Stimulated activated CD4-positive, alpha-beta T cell treated with anti-CD3 and anti-CD28 coated beads, Interleukin-1b, Interleukin-23, amount 100 ng/mL, for 1 hour (primary cell): Measurements from ENCODE around the gene CFAP46.

Source experiments
- DNase-seq, 2 donors: peaks; one replicate each; pipeline ENCODE4 v3.0.0-alpha.2; 2020; ENCODE audit warnings: low read depth in 2 of 2

The CFAP46 gene

DNA sequence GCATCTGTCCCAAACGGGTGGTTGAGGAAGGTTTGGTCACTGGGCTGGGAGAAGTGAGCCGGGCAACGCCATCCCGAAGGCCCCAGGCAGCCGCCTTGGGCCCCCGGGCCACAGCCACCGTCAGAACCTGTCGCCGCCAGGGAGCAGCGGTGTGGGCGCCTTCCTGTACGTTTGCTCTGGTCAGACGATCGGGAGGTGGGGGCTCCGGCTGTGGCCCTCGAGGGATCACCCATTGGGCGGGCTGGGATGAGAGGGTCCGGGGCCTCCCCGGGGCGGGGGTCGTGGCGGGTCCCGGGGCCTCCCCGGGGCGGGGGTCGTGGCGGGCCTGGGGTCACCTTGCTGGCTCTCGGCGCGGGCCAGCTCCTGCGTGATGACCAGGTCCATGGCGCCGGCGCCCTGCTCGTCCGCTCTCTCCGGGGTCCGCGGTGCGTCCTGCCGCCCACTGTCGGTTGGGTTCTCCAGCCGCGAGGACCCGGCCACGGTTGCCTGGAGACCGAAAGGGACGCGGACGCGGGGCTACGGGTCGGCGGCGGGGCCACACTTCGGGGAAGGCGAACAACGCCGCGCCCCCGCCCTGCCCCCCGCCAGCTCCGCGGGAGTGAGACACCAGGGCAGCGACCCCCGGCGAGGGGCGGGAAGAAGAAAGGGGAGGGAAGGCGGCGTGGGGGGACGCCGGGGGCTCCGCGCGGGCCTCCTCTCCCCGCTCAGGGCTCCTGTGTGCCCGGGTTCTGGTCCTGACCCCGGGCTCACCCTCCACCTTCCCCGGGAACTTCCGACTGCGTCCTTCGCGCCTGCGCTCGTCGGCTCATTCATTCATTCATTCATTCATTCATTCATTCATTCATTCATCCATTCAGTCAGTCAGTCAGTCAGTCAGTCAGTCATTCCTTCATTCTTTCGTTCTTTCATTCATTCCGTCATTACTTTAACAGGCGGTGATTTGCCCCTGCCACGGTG lies at the start of gene CFAP46:
TSS of gene CFAP46 (minus strand) at position 470 of the 957 bp plus-strand sequence. CDS start at position 384, 86 bp downstream.
- DNase-seq = no peak

DNA sequence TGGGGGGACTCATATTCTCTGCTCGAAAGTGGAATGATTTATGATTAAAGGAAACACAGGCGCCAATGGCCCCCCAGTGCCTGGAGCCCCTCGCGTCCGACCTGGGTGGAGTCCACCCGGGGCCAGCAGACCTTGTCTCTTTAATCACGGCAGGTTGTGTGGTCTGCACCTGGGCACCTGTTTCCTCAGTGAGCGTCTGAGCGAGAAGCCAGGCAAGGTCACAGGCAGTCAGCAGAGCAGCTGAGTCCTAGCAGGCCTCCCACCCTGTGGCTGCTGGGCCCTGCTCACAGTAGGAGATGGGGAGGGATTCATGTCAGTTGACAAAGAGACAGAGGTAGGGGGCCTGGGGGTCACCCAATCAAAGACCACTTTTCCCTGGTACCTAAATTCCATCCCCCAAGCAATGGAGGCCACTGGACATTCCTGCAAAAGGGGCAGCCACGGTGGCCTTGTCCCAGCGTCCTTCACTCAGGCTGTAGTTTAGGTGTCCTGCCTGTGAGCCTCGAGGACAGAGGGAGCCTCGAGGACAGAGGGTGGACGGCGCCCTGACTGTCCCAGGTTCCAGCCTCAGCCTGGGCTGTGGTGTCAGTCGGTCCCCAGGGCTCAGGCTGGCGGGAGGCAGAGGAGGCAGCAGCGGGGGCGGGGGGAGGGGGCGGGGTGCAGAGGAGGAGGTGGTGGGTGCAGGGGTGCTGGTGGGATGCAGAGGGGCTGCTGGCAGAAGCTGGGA lies 49.5 kb upstream of the CFAP46 start:
- DNase-seq = no peak

DNA sequence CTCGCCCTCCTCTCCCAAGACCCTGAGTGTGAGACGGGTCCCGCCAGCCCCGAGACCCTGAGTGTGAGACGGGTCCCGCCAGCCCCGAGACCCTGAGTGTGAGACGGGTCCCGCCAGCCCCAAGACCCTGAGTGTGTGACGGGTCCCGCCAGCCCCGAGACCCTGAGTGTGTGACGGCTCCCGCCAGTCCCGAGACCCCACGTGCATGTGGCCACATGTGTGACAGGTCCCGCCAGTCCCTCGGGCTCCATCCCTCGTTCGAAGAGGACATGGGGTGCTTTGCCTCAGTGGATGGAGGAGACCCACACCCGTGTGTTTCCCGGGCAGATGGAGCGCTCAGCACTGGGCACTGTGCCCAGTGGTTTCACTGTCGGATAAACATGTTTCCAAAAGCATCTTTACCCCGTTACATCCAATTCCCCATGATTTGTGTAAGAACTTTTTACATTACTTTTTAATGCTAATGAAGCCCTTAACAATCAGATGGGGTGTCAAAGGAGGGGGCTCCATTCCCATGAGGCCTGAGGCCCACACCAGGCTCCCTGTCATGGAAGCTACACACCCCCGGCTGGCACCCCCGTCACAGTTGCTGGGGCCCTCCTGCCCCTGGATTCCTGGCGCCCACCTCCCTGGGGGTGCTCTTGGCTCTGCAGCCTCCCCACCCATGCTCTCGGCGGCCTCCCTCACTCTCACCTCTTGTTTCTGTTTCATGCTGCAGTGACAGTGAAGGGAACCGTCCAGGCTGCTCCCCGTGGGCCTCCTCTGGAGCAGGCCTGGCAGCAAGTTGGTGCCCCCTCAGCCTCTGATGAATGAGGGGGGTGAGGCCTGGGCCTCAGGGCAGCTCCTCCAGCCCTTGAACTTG lies 48.5 kb upstream of the CFAP46 start:
- DNase-seq = no peak

GRCh38 chr10:132989476-132990415 lies 47.4 kb upstream of the CFAP46 start:
- no peak for DNase-seq

- DNase-seq = no peak
These were observed 46.6 kb upstream of the CFAP46 start for GRCh38 chr10:132988988-132989387.

DNA sequence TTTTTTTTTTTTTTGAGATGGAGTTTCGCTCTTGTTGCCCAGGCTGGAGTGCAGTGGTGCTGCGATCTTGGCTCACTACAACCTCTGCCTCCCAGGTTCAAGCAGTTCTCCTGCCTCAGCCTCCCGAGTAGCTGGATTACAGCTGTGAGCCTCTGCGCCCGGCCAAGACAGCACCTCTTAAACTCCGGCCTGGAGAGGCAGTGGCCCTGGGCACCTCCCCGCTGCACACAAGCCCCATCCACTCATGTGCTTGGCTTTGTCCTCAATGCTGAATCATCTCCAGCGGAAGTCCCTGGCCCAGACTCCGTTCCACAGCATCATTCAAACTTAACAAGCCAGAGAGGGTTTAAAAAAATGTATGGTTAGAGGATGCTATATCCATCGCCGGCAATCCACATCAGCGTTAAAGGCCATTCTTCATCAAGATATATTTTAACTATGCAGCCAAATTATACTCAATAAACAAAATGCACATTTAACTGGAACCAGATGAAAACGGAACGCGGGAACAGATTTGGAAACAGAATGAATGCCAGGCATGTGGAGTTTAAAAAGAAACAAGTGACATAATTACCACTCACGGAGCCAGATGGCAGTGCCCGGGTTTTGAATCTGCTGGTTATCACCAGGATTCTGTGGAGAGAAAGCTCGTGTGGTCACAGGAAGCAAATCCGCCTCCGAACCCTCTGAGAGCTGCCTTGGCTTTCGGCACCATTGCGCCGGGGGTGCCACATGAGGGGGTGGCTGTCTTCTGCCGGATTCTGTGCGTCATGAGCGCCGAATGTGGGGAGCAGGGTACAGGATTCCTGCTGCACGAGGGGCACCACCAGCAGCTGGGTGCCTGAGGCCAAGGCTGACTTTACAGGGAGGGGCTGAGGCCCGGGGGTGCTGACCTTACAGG lies 45.6 kb upstream of the CFAP46 start:
- DNase-seq = no peak

DNA sequence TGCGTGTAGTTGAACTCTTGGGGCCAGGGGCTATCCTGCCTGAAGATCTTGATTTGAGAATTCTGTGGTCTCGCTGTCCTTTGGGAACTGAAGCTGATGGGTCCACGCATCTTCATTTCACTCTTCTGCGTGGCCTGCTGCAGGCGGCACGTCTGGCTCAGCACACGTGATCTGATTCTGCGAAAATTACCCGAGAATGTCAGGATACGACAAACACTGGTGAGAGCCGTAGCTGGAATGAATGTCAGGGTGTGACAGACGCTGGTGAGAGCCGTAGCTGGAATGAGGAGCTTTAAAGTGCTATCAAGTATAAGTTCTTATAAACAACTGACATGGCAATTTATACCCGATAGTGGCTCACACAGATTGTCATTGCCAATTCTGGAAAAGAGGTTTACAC lies 44.6 kb upstream of the CFAP46 start:
- DNase-seq = no peak

- no peak for DNase-seq
These were observed 44.2 kb upstream of the CFAP46 start for GRCh38 chr10:132986576-132986975.

DNA sequence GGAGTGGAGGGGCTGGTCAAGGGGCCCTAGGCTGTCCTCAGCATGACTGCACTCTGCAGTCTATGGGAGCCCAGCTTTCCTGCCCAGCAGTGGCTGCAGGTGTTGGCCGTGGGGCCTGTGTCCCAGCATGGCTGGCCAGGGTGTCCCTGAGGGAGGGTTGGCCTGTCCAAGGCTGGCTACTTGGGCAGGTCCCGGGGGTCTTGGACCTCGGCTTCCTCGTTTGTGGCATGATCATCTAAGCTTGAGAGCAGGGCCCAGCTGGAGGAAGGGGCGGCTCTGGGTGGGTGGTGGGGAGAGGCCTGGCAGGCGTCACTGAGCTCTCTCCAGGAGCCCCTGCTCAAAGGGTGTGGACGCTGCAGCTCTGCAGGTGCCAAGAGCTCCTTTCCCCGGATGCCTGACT lies 43.7 kb upstream of the CFAP46 start:
- DNase-seq = no peak

DNA sequence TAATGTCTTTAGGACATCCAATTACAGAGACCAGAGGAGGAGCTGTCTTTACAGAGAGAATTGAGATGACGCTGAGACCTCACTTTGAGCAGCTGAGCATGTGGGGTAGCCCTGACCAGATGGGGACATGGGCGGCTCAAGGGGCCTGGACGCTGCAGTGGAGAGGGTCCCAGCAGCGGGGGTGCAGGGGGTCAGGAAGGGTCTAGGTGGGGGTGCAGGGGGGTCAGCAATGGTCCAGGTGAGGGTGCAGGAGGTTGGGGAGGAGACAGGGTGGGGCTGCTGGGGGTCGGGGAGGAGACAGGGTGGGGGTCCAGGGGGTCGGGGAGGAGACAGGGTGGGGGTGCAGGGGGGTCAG lies 43.2 kb upstream of the CFAP46 start:
- no peak for DNase-seq

- DNase-seq = no peak
These were observed 42.6 kb upstream of the CFAP46 start for GRCh38 chr10:132984801-132985545.

GRCh38 chr10:132984008-132984295 lies 41.6 kb upstream of the CFAP46 start:
- no peak for DNase-seq

DNA sequence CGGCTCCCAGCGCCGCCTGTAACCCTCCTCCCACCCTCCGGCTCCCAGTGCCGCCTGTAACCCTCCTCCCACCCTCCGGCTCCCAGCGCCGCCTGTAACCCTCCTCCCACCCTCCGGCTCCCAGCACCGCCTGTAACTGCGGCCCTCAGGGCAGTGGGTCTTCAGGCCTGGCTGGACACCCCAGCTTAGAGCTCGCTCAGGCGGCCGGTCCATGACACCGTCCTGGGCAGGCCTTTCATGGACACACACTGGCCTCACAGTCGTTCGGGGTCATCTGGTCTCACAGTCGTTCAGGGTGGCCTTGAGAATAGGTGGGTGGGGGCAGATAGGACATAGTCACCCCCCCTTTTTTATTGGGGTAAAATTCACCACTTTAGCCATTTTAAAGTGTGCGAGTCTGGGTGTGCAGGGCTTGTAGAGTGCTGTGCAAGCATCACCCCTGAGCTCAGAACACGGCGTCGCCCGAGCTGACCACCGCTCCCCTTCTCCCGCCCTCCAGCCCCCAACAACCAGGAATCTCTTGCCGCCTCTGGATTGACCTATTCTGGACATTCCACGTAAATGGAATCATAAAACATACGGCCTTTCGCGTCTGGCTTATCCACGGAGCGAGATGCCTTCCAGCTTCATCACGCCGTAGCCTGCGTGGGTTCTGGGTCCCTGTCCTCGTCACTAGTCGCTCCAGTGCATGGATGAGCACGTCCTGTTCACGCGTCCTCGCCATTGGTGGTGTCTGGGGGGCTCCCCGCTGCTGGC lies 41.1 kb upstream of the CFAP46 start:
- DNase-seq = no peak

- no peak for DNase-seq
These were observed 40.1 kb upstream of the CFAP46 start for GRCh38 chr10:132982301-132982989.

DNA sequence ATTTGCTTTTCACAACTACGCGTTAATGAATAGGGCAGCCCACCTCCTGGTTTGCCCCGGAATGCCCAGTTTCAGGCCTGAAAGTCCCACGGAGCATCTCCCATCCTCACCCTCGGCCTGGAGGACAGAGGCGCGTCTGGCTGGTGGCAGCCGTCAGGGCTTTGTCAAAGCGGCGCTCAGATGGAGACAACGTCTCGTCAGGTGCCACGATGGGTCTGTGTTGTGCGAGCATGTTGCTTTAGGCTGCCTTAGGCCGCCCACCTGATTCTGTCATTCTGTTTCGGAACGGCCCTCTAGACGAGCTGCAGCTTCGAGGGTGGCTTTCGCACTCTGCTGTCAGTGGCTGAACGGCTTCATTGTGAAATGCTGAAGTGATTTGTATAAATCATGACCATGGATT lies 39.4 kb upstream of the CFAP46 start:
- no peak for DNase-seq

DNA sequence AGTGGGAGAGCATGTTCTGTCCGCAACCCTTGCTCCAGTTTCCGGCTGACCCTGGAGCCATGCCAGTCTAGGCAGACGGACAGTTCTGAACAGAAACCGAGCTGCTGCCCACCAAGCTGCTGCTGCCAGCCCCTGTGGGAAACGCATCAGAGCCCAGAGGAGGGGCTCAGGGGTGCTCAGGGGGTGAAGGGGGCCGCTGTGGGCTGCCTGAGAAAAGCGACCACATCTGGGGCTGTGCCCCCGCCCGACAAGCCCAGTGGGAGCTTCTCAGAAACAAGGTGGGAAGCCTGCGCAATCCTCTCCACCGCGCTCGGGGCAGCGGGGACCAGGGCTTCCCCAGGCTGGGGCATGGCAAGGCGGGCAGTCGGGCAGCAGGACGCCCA lies 38.8 kb upstream of the CFAP46 start:
- DNase-seq = no peak

DNA sequence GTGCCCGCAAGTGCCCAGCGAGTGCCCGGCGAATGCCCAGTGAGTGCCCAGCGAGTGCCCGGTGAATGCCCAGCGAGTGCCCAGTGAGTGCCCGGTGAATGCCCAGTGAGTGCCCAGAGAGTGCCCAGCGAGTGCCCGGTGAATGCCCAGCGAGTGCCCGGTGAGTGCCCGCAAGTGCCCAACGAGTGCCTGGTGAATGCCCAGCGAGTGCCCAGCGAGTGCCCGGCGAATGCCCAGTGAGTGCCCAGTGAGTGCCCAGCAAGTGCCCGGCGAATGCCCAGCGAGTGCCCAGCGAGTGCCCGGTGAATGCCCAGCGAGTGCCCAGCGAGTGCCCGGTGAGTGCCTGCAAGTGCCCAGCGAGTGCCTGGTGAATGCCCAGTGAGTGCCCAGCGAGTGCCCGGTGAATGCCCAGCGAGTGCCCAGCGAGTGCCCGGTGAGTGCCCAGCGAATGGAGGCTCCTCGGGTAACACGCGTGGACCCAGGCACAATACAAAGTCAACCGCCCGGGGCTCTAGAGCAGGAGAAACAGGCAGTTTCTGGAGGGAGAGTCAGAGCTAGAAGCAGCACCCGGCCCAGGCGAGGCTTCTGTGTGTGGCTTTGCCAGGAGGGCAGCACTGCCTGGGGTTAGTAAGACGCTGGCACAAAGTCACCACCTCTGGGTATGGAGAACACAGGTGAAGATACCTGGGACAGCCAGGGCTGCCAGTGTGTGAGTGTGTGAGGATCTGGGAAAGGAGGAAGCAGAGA lies 38.2 kb upstream of the CFAP46 start:
- no peak for DNase-seq
